ENCODE measurements around the gene SORCS1. TPM values are rescaled to one million over a fixed set of nuclear protein-coding genes. Genes with fewer than 3 reads are reported as not detected.

The SORCS1 gene
- total and polyA plus RNA-seq, 2 of the 8 experiments (the other 6 are each of a cell fraction or from before 2014, with no cell fraction given) = 4.1 to 4.6 TPM

GRCh38 chr10:106614293-106614692 is 550.2 kb downstream of the SORCS1 start (continued):
- TF ChIP-seq EP300 (IDR thresholded peaks at IDR 0.05; ENCODE audit: borderline replicate concordance in 1 of 2, low read depth in 2 of 2, low read length in 2 of 2) (no peak), KDM4A (IDR thresholded peaks at IDR 0.05; ENCODE audit: low read depth, low read length, severe bottlenecking) (no peak), EGR1 (IDR thresholded peaks at IDR 0.05; ENCODE audit: borderline replicate concordance, low read depth, low read length) (no peak), SRF (IDR thresholded peaks at IDR 0.05; ENCODE audit: low read depth, low read length) (no peak), TBP (IDR thresholded peaks at IDR 0.05; ENCODE audit: low read depth, low read length) (no peak), KDM1A (IDR thresholded peaks at IDR 0.05; ENCODE audit: borderline replicate concordance, low read length) (no peak)
